Esophagus muscularis mucosa (tissue), 3 donors: ENCODE results near the gene METTL2B.

ENCODE experiments used
- CTCF ChIP-seq, 3 experiments: fragments of 200-600 bp in 2 of 3; fragments of 450-650 bp in 1 of 3; sonication (generic) in 2 of 3; IDR thresholded peaks; one replicate each; pipeline ENCODE4 v1.5.1; 2017 to 2019; ENCODE audit warnings: antibody characterized with exemption in 3 of 3, mild to moderate bottlenecking in 2 of 3, moderate library complexity in 1 of 3
- POLR2A ChIP-seq: fragments of 450-650 bp; IDR thresholded peaks from one replicate; pipeline ENCODE4 v1.6.1; 2017; ENCODE audit warnings: antibody characterized with exemption, moderate library complexity, mild to moderate bottlenecking, low read depth

DNA sequence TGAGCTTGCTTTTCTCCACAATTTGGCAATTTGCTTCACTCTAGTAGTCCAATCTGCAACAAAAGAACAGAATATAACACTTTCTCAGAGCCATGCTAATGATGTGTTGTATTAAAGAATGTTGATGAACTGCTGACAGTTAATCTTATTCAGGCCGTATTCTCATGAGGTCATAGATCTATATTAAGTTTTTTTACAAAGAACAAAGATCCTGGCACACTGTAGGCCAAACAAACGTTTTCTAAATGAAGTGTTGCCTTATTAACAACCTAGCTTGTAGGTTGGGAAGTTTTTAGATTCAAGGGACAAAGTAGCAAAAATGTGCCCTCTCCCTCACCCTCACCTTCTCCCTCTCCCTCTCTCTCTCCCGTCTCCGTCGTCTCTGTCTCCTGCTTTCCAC lies 14.1 kb upstream of the METTL2B start:
- no peak for TF ChIP-seq POLR2A
- TF ChIP-seq CTCF (IDR thresholded peaks at IDR 0.05), result no peak
